B cell (primary cell): Measurements from ENCODE around the gene ZSWIM3.

Experiments
- EZH2 ChIP-seq: IDR thresholded peaks from 2 replicates; pipeline ENCODE4 v1.6.1; 2012; ENCODE audit warnings: borderline replicate concordance, low read depth, mild to moderate bottlenecking, moderate library complexity, low read length; ENCODE audit not compliant: insufficient read depth, poor library complexity, severe bottlenecking
- TF ChIP-seq, protein P1 (sequence below): fragments of 200-600 bp; IDR thresholded peaks from one replicate; pipeline ENCODE4 v1.8.0; 2022; ENCODE audit warnings: antibody characterized with exemption, mild to moderate bottlenecking

DNA sequence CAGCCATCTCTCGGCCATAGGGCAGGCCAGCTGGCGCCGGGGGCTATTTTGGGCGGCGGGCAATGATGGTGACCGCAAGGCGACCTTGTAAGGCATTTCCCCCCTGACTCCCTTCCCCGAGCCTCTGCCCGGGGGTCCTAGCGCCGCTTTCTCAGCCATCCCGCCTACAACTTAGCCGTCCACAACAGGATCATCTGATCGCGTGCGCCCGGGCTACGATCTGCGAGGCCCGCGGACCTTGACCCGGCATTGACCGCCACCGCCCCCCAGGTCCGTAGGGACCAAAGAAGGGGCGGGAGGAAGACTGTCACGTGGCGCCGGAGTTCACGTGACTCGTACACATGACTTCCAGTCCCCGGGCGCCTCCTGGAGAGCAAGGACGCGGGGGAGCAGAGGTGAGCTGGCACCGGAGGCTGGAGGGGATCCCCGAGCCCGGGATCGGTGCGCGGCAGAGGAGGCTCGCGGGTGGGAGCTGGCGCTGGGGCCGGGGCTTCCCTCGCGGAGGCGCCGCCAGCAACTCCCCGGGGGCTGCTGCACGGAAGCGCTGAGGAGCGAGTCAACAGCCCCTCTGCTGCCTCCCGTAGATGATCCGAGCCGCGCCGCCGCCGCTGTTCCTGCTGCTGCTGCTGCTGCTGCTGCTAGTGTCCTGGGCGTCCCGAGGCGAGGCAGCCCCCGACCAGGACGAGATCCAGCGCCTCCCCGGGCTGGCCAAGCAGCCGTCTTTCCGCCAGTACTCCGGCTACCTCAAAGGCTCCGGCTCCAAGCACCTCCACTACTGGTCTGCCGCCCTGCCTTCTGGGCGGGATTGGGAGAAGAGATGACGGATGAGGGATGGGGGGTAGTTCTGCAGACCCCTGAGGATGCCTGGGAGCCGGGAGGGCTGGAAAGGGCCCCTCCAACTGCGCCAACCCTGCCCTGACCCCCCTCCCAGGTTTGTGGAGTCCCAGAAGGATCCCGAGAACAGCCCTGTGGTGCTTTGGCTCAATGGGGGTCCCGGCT, 33.9 kb downstream of the ZSWIM3 start, which contains the start of the genes CTSA and NEURL2:
- TF ChIP-seq, protein P1, sequence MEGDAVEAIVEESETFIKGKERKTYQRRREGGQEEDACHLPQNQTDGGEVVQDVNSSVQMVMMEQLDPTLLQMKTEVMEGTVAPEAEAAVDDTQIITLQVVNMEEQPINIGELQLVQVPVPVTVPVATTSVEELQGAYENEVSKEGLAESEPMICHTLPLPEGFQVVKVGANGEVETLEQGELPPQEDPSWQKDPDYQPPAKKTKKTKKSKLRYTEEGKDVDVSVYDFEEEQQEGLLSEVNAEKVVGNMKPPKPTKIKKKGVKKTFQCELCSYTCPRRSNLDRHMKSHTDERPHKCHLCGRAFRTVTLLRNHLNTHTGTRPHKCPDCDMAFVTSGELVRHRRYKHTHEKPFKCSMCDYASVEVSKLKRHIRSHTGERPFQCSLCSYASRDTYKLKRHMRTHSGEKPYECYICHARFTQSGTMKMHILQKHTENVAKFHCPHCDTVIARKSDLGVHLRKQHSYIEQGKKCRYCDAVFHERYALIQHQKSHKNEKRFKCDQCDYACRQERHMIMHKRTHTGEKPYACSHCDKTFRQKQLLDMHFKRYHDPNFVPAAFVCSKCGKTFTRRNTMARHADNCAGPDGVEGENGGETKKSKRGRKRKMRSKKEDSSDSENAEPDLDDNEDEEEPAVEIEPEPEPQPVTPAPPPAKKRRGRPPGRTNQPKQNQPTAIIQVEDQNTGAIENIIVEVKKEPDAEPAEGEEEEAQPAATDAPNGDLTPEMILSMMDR, result no peak
- no peak for TF ChIP-seq EZH2
